COLO668 (cell line): ENCODE results near the gene RMP24.

Source experiments
- DNase-seq: peaks from one replicate; lab custom pipeline; 2025; ENCODE audit not compliant: unreplicated experiment; lab: John Stamatoyannopoulos, UW

RMP24 gene

DNA sequence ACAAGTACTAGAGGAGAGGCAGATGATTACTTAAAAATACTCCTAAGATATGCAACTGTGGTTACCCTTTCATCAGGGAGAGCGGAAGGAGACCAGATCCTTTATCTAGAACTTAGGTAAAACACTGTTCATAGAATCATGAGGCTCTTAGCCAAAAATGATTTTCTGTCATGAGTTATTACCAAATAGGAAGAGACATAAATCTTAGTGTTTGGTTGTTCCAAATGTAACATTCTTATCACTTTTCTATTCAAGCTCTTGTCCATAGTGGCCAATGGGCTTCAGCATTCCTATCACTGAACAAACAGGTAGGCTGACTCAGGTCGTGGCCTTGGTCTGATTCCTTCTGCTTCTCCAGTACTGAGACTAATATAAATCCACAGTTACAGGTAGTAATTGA lies 56.4 kb downstream of the RMP24 start:
- DNase-seq, result no peak
